ENCODE results near the gene CENPN. TPM values are rescaled to one million over a fixed set of nuclear protein-coding genes. Genes with fewer than 3 reads are reported as not detected.
A peak's percentile ranks its signal among the peaks of the same experiment; 100 is the strongest.

Gene CENPN
- total and polyA plus RNA-seq, 2 of the 13 experiments (the other 11 are each of a cell fraction or from before 2014, with no cell fraction given): 29.7 to 129 TPM

DNA sequence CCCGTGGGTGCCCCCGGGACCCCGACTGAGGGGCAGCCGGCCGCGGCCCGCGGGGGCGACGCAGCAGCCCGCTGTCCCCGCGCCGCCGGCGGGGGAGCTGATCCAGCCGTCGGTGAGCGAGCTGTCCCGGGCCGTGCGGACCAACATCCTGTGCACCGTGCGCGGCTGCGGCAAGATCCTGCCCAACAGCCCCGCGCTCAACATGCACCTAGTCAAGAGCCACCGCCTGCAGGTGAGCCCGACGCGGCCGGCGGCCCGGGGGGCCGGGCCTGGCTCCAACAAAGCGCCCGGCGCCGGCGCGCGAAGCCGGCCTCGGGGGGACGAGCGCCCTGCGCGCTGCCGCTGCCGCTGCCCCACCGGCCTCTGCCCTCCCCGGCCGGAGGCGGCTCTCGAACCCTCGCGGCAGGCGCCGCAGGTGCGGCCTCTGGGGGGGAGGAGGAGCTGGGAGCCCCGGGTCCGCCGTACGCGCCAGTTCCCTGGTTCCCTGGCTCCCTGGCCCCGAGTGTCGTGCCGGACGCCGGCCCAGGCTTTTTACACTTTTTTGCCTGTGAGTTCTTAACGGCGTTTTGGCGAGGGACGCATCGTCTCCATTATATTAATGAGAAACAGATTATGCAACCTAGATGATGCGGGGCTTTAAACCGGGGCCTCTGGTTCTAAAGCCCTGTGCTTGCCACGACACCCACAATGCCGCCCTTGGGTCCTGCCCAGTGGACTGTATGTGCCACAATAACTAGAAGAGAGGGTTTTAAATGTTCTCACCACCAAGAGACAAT lies 29.1 kb downstream of the CENPN start (continued):
- TF ChIP-seq JUN (CRISPR knock-in tag; IDR thresholded peaks at IDR 0.05): no peak
- 0 out of 2 replicates have a peak, but pooled peaks have one; percentile 43 for TF ChIP-seq ZNF614 (CRISPR knock-in tag; IDR thresholded peaks at IDR 0.05; ENCODE audit: borderline replicate concordance)

DNA sequence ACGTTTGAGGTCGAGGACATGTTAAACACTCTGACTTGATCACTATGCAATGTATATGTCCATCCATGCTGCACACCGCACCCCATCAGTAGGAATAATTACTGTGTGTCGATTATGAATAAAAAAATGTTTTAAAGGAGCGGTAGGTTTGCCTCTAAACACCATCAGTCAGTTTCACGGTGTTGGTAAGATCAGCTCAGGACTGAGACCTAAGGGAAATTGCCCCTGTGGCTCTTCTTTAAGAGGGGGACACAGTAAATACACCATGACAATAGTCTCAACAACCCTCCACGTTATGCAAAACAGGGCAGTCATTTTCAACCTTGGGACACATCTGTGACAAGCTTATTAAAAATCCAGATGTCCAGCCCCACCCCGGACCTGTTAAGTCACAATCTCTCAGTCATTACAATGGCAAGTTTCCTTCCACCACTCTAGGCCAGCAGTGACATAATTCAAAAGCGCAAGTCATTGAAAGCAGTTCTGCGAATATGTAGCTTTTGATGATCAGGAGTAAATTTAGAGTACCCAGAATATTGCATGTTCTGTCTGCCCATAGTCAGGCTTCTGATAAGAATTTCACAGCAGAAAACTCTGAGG lies 29.8 kb downstream of the CENPN start:
- H4K20me1 ChIP-seq (ENCODE audit: insufficient read depth, low read length): peaks cover 2% of the 10 kb centered on the region; the same call in 1 of the 2 replicates
- H3K4me2 ChIP-seq (ENCODE audit: low read depth, low read length): peak overlapping the region; percentile 85
- WGBS (ENCODE audit: low lambda C conversion rate): 28% methylated on average over 10 of the region's 10 CpGs
- H3K9ac ChIP-seq (ENCODE audit: insufficient read depth, low read depth, low read length): peak overlapping the region; percentile 87
- H2AFZ ChIP-seq (ENCODE audit: low read length): no peak overlapping the region
- CTCF ChIA-PET (ENCODE audit: low intra/inter-chr PET ratio, low total read pairs): interaction anchor here (1.7 to 3.7 kb wide), 2 partner anchors 31 to 39 kb away, joined by 7 to 26 read pairs; partner anchors contain the start of genes C16orf46, CENPN and CMC2
- H3K36me3 ChIP-seq (replicated peaks in 1 of 2; ENCODE audit: control insufficient read depth in 1 of 2, insufficient read depth in 2 of 2, low read length in 2 of 2): peaks cover 6 to 18% of the 10 kb centered on the region in 2 experiments; a peak in 4 of 5 replicates
- intact Hi-C loops (cut with micrococcal nuclease; ENCODE audit: unreplicated experiment) (loop anchor here (5.0 to 10.0 kb wide), 3 partner anchors 60 to 700 kb away; partner anchors contain the start of gene GCSH), in situ Hi-C loops (cut with HindIII; ENCODE audit: extremely low pct_ligation_motif_present, low pct_unique_long_range_greater_than_20kb) (loop anchor here (25.0 kb wide), 1 partner anchor 700 kb away; no protein-coding TSS in a partner anchor)
- FAIRE-seq (peak; percentile 28), ATAC-seq (no peak; the same call in 2 of the 3 replicates), DNase-seq (ENCODE audit: low spot score) (peak; percentile 6)
- H3K27me3 ChIP-seq (ENCODE audit: control insufficient read depth in 1 of 2, insufficient read depth in 2 of 2, low read length in 2 of 2): no peaks in the 10 kb centered on the region; a peak in 1 of 5 replicates
- H3K4me3 ChIP-seq (replicated peaks in 1 of 3; ENCODE audit: insufficient read depth in 1 of 3, low read depth in 2 of 3, low read length in 3 of 3): peak overlapping the region; percentile 87 to 93 (median 87)
- H3K79me2 ChIP-seq (ENCODE audit: insufficient read depth, low read length): peaks cover 35% of the 10 kb centered on the region
- POLR2A ChIA-PET: interaction anchor here (0.7 to 2.2 kb wide), 3 partner anchors 9 to 45 kb away, joined by 3 to 21 read pairs (median 4); partner anchors contain the start of gene C16orf46
- peaks cover 22% of the 10 kb centered on the region for H3K4me1 ChIP-seq (ENCODE audit: insufficient read depth, low read length)
- peak overlapping the region; percentile 60 for H3K27ac ChIP-seq (ENCODE audit: extremely low read length, insufficient read depth, low read length)
- BruUV-seq (replicated peaks): TSS peak; percentile 57
- no peaks in the 10 kb centered on the region; the same call in 1 of the 2 replicates for H3K9me3 ChIP-seq (ENCODE audit: low read length)
- no peak for TF ChIP-seq ZNF564 (CRISPR knock-in tag; IDR thresholded peaks at IDR 0.05)
- peak; percentile 58; the same call in 1 of the 2 replicates for TF ChIP-seq ZNF501 (CRISPR knock-in tag; IDR thresholded peaks at IDR 0.05)
- 0 out of 2 replicates have a peak, but pooled peaks have one; percentile 27 for TF ChIP-seq ZC3H13 (CRISPR knock-in tag; IDR thresholded peaks at IDR 0.05)
- TF ChIP-seq, protein P1, sequence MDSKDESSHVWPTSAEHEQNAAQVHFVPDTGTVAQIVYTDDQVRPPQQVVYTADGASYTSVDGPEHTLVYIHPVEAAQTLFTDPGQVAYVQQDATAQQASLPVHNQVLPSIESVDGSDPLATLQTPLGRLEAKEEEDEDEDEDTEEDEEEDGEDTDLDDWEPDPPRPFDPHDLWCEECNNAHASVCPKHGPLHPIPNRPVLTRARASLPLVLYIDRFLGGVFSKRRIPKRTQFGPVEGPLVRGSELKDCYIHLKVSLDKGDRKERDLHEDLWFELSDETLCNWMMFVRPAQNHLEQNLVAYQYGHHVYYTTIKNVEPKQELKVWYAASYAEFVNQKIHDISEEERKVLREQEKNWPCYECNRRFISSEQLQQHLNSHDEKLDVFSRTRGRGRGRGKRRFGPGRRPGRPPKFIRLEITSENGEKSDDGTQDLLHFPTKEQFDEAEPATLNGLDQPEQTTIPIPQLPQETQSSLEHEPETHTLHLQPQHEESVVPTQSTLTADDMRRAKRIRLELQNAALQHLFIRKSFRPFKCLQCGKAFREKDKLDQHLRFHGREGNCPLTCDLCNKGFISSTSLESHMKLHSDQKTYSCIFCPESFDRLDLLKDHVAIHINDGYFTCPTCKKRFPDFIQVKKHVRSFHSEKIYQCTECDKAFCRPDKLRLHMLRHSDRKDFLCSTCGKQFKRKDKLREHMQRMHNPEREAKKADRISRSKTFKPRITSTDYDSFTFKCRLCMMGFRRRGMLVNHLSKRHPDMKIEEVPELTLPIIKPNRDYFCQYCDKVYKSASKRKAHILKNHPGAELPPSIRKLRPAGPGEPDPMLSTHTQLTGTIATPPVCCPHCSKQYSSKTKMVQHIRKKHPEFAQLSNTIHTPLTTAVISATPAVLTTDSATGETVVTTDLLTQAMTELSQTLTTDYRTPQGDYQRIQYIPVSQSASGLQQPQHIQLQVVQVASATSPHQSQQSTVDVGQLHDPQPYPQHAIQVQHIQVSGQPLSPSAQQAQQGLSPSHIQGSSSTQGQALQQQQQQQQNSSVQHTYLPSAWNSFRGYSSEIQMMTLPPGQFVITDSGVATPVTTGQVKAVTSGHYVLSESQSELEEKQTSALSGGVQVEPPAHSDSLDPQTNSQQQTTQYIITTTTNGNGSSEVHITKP (CRISPR knock-in tag; IDR thresholded peaks at IDR 0.05; ENCODE audit: low read depth): no peak
- TF ChIP-seq, protein P2, sequence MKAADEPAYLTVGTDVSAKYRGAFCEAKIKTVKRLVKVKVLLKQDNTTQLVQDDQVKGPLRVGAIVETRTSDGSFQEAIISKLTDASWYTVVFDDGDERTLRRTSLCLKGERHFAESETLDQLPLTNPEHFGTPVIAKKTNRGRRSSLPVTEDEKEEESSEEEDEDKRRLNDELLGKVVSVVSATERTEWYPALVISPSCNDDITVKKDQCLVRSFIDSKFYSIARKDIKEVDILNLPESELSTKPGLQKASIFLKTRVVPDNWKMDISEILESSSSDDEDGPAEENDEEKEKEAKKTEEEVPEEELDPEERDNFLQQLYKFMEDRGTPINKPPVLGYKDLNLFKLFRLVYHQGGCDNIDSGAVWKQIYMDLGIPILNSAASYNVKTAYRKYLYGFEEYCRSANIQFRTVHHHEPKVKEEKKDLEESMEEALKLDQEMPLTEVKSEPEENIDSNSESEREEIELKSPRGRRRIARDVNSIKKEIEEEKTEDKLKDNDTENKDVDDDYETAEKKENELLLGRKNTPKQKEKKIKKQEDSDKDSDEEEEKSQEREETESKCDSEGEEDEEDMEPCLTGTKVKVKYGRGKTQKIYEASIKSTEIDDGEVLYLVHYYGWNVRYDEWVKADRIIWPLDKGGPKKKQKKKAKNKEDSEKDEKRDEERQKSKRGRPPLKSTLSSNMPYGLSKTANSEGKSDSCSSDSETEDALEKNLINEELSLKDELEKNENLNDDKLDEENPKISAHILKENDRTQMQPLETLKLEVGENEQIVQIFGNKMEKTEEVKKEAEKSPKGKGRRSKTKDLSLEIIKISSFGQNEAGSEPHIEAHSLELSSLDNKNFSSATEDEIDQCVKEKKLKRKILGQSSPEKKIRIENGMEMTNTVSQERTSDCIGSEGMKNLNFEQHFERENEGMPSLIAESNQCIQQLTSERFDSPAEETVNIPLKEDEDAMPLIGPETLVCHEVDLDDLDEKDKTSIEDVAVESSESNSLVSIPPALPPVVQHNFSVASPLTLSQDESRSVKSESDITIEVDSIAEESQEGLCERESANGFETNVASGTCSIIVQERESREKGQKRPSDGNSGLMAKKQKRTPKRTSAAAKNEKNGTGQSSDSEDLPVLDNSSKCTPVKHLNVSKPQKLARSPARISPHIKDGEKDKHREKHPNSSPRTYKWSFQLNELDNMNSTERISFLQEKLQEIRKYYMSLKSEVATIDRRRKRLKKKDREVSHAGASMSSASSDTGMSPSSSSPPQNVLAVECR (CRISPR knock-in tag; IDR thresholded peaks at IDR 0.05; ENCODE audit: borderline replicate concordance): no peak
- TF ChIP-seq ZNF263 (CRISPR knock-in tag; IDR thresholded peaks at IDR 0.05): no peak
- no peak for TF ChIP-seq ZNF317 (CRISPR knock-in tag; IDR thresholded peaks at IDR 0.05)

Measured in HepG2 (cell line).